ENCODE data around the gene BRF1.

DNA sequence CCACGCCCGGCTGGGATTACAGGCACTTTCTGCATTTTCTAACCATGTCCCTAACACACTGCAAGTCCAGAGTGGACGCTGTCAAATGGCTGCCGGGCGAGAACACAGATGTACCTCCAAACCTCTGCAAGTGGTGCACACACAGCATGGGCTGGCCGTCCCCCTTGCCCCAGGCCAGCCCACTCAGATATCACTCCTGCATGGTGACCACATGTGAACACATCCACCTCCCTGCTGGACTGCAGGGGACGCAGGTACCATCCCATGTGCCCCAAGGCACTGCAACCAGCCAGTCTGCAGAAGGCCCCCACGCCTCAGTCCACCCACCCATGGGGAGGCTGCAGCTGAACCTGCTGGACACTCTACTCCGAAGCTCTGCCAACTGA lies 14.0 kb downstream of the BRF1 start:
- TF ChIP-seq, protein P1, sequence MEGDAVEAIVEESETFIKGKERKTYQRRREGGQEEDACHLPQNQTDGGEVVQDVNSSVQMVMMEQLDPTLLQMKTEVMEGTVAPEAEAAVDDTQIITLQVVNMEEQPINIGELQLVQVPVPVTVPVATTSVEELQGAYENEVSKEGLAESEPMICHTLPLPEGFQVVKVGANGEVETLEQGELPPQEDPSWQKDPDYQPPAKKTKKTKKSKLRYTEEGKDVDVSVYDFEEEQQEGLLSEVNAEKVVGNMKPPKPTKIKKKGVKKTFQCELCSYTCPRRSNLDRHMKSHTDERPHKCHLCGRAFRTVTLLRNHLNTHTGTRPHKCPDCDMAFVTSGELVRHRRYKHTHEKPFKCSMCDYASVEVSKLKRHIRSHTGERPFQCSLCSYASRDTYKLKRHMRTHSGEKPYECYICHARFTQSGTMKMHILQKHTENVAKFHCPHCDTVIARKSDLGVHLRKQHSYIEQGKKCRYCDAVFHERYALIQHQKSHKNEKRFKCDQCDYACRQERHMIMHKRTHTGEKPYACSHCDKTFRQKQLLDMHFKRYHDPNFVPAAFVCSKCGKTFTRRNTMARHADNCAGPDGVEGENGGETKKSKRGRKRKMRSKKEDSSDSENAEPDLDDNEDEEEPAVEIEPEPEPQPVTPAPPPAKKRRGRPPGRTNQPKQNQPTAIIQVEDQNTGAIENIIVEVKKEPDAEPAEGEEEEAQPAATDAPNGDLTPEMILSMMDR (IDR thresholded peaks at IDR 0.05): no peak
- no peak for TF ChIP-seq POLR2A (IDR thresholded peaks at IDR 0.05)

All from testis (tissue), 2 donors.